ENCODE results near the gene RGS9. TPM values are rescaled to one million over a fixed set of nuclear protein-coding genes. Genes with fewer than 3 reads are reported as not detected.
"Not testable (repeated sequence)": the region's sequence is repeated elsewhere in the genome, so short reads cannot be mapped to it uniquely, and the experiment has no call there.

RGS9 gene
- total and polyA plus RNA-seq, 10 of the 15 experiments (the other 5 are each of a cell fraction or from before 2014, with no cell fraction given): 1.1 to 10.6 (median 5.6) TPM

- SMC1A ChIA-PET (ENCODE audit: uncharacterized antibody, unreplicated experiment); H4K20me1 ChIP-seq (ENCODE audit: control insufficient read depth, insufficient read depth); H3K9me3 ChIP-seq (replicated peaks; ENCODE audit: control insufficient read depth, insufficient read depth, low read length); DNase-seq (ENCODE audit: low read depth, low spot score); POLR2A ChIA-PET; H3K79me2 ChIP-seq (ENCODE audit: control insufficient read depth, insufficient read depth, low read length); ATAC-seq; H3K27me3 ChIP-seq (replicated peaks in 1 of 2; ENCODE audit: control insufficient read depth in 2 of 2, insufficient read depth in 2 of 2, low read length in 1 of 2); H2AFZ ChIP-seq (ENCODE audit: control insufficient read depth, low read depth, low read length); H3K4me3 ChIP-seq; H3K4me1 ChIP-seq (ENCODE audit: control insufficient read depth, insufficient read depth, low read length); BruUV-seq (replicated peaks); H3K4me2 ChIP-seq (ENCODE audit: control insufficient read depth, insufficient read depth); in situ Hi-C loops (cut with MboI); H3K27ac ChIP-seq (ENCODE audit: control insufficient read depth, insufficient read depth); intact Hi-C loops (cut with micrococcal nuclease; ENCODE audit: unreplicated experiment); H3K9ac ChIP-seq (ENCODE audit: control insufficient read depth, insufficient read depth, low read length); RAD21 ChIA-PET (ENCODE audit: unreplicated experiment); FAIRE-seq; H3K36me3 ChIP-seq (ENCODE audit: control insufficient read depth in 2 of 2, insufficient read depth in 2 of 2, low read length in 1 of 2): not testable (repeated sequence)
- CTCF ChIA-PET: interaction anchor here (0.6 to 3.4 kb wide), 2 partner anchors 7 to 66 kb away, joined by 3 to 12 read pairs; no protein-coding TSS in a partner anchor
- 86% methylated on average over 15 of the region's 15 CpGs for WGBS (ENCODE audit: insufficient coverage, insufficient replicate concordance, low lambda C conversion rate, missing lambda C conversion rate)
These were observed 44.3 kb upstream of the RGS9 start for GRCh38 chr17:65092721-65093356.

- SMC1A ChIA-PET (ENCODE audit: uncharacterized antibody, unreplicated experiment): interaction anchor here (1.0 kb wide), 1 partner anchor 106 kb away, joined by 4 read pairs; no protein-coding TSS in a partner anchor
- no peak for TF ChIP-seq BCLAF1 (IDR thresholded peaks at IDR 0.05)
- TF ChIP-seq CTCF (IDR thresholded peaks at IDR 0.05 in 2 of 3, conservative IDR thresholded peaks at IDR 0.05 in 1 of 3; ENCODE audit: control insufficient read depth in 2 of 3, extremely low read depth in 1 of 3, insufficient read depth in 1 of 3, low read depth in 3 of 3, low read length in 3 of 3): 0 out of 6 replicates have a peak, but pooled peaks of 1 of the 3 experiments have one; percentile 11
- no peak for TF ChIP-seq RB1 (IDR thresholded peaks at IDR 0.05; ENCODE audit: borderline replicate concordance)
- TF ChIP-seq TCF12 (IDR thresholded peaks at IDR 0.05; ENCODE audit: low read depth, low read length): no peak
- no peak for TF ChIP-seq JUNB (IDR thresholded peaks at IDR 0.05)
- TF ChIP-seq ZBTB11 (CRISPR knock-in tag; IDR thresholded peaks at IDR 0.05): no peak
- intact Hi-C loops (cut with micrococcal nuclease; ENCODE audit: unreplicated experiment): no loop called here
- no peaks in the 10 kb centered on the region for H3K9me3 ChIP-seq (replicated peaks; ENCODE audit: control insufficient read depth, insufficient read depth, low read length)
- no peaks in the 10 kb centered on the region for H4K20me1 ChIP-seq (ENCODE audit: control insufficient read depth, insufficient read depth)
- no peak overlapping the region for H3K9ac ChIP-seq (ENCODE audit: control insufficient read depth, insufficient read depth, low read length)
- ATAC-seq: no peak
- RAD21 ChIA-PET (ENCODE audit: unreplicated experiment): no interaction called here
- H3K4me1 ChIP-seq (ENCODE audit: control insufficient read depth, insufficient read depth, low read length): no peaks in the 10 kb centered on the region
- no peaks in the 10 kb centered on the region for H3K27me3 ChIP-seq (replicated peaks in 1 of 2; ENCODE audit: control insufficient read depth in 2 of 2, insufficient read depth in 2 of 2, low read length in 1 of 2)
- DNase-seq (ENCODE audit: low read depth, low spot score): no peak
- CTCF ChIA-PET: interaction anchor here (0.6 to 1.0 kb wide), 2 partner anchors 174 to 718 kb away, joined by 3 to 4 read pairs; partner anchors contain the start of gene LRRC37A3
- H3K27ac ChIP-seq (ENCODE audit: control insufficient read depth, insufficient read depth): no peak overlapping the region
- H3K4me2 ChIP-seq (ENCODE audit: control insufficient read depth, insufficient read depth): no peak overlapping the region
- WGBS (ENCODE audit: insufficient coverage, insufficient replicate concordance, low lambda C conversion rate, missing lambda C conversion rate): 80% methylated on average over 7 of the region's 7 CpGs
- no TSS peak for BruUV-seq (replicated peaks)
- H3K79me2 ChIP-seq (ENCODE audit: control insufficient read depth, insufficient read depth, low read length): no peaks in the 10 kb centered on the region
- H2AFZ ChIP-seq (ENCODE audit: control insufficient read depth, low read depth, low read length): no peak overlapping the region
- in situ Hi-C loops (cut with MboI): no loop called here
- POLR2A ChIA-PET: no interaction called here
- no peak overlapping the region for H3K4me3 ChIP-seq
- FAIRE-seq: no peak
- H3K36me3 ChIP-seq (ENCODE audit: control insufficient read depth in 2 of 2, insufficient read depth in 2 of 2, low read length in 1 of 2): no peaks in the 10 kb centered on the region
These were observed 43.2 kb upstream of the RGS9 start for GRCh38 chr17:65093930-65094329.

Data from GM12878 (cell line).